OCI-LY1 (cell line): ENCODE data around the gene SH2D6.

ENCODE experiments used
- CTCF ChIP-seq: fragments of 200-600 bp; sonication (generic), shearing (Covaris generic); IDR thresholded peaks from 2 replicates; pipeline ENCODE4 v1.5.1; 2017; ENCODE audit warnings: mild to moderate bottlenecking, antibody characterized with exemption, low read length, moderate library complexity, mixed read lengths
- EZH2 ChIP-seq: fragments of 200-600 bp; sonication (generic), shearing (Covaris generic); IDR thresholded peaks from 2 replicates; pipeline ENCODE4 v1.8.0; 2017; ENCODE audit warnings: borderline replicate concordance, mixed run types, mild to moderate bottlenecking, antibody characterized with exemption, low read length, moderate library complexity, mixed read lengths

- TF ChIP-seq CTCF (no peak), EZH2 (no peak)
Measured at GRCh38 chr2:85377083-85377482, 41.4 kb upstream of the SH2D6 start.
